ENCODE measurements around the gene INPP5E.

The INPP5E gene

GRCh38 chr9:136404801-136405136 is 34.9 kb downstream of the INPP5E start:
- Histone ChIP-seq H3K4me3 (ENCODE audit: low read length) (no peak overlapping the region), H4K20me1 (ENCODE audit: control insufficient read depth, insufficient read depth, low read depth, low read length) (no peaks in the 10 kb centered on the region; the same call in 1 of the 2 replicates), H3K27ac (ENCODE audit: low read depth, low read length) (no peak overlapping the region), H3K9me3 (ENCODE audit: control insufficient read depth, insufficient read depth, low read length) (no peaks in the 10 kb centered on the region), H3K4me1 (ENCODE audit: control insufficient read depth, low read length) (peaks cover 28% of the 10 kb centered on the region), H3K79me2 (ENCODE audit: control insufficient read depth, low read length) (peaks cover 30% of the 10 kb centered on the region), H3F3A (ENCODE audit: control insufficient read depth, insufficient read depth) (peaks cover 14% of the 10 kb centered on the region; the same call in 1 of the 2 replicates), H3K36me3 (ENCODE audit: control insufficient read depth, low read length) (peaks cover 75% of the 10 kb centered on the region), H3K27me3 (ENCODE audit: control insufficient read depth, low read length) (no peaks in the 10 kb centered on the region), H3K9me2 (replicated peaks; ENCODE audit: control insufficient read depth, low read length) (no peaks in the 10 kb centered on the region), H3K4me2 (ENCODE audit: low read length) (no peak overlapping the region)
- no peak for TF ChIP-seq EZH2phosphoT487 (IDR thresholded peaks at IDR 0.05; ENCODE audit: borderline replicate concordance, low read length)
- TF ChIP-seq, protein P1, sequence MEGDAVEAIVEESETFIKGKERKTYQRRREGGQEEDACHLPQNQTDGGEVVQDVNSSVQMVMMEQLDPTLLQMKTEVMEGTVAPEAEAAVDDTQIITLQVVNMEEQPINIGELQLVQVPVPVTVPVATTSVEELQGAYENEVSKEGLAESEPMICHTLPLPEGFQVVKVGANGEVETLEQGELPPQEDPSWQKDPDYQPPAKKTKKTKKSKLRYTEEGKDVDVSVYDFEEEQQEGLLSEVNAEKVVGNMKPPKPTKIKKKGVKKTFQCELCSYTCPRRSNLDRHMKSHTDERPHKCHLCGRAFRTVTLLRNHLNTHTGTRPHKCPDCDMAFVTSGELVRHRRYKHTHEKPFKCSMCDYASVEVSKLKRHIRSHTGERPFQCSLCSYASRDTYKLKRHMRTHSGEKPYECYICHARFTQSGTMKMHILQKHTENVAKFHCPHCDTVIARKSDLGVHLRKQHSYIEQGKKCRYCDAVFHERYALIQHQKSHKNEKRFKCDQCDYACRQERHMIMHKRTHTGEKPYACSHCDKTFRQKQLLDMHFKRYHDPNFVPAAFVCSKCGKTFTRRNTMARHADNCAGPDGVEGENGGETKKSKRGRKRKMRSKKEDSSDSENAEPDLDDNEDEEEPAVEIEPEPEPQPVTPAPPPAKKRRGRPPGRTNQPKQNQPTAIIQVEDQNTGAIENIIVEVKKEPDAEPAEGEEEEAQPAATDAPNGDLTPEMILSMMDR (IDR thresholded peaks at IDR 0.05; ENCODE audit: low read depth, low read length, poor library complexity, severe bottlenecking) = no peak

DNA sequence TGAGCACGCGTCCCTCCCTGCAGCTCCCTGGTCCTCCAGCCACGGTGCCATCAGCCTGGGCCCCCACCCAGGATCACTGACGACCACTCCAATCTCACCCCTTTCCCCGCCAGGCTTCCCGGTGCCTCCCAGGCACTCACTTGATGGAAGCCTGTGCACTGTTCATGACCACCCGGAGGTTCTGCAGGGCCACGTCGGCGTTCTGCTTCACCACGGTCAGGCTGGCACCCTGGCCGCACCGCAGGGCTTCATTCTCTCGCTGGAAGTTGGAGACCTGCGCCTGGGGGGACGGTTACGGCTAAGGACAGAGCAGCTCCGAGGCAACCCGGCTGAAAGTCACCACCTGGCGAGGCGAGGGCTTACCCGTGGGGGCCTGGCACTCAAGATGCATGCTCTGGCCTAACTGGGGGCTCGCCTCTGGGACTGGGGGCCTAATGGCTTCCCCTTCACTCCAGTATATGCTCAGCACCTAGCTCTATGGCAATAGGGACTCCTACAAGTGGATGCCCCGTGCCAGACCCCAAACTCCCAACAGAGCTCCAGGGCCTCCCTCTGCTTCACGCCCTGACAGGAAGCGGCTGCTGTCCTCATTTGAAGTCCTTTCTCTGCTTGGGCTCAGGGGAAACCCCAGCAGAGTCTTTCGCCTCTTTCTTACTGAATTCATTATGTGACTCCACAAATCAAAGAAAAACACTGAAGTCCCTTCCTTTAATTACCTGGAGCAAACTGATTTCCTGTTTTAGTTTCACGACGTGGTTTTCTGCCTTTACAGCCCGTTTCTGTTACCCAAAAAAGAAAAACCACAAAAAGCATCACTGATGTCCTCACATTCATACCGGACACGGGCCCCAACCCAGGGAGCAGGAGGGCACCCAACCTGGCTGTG is 35.5 kb downstream of the INPP5E start:
- H3K4me1 ChIP-seq (ENCODE audit: control insufficient read depth, low read length) = peaks cover 22% of the 10 kb centered on the region
- no peaks in the 10 kb centered on the region for H3K9me2 ChIP-seq (replicated peaks; ENCODE audit: control insufficient read depth, low read length)
- TF ChIP-seq EZH2phosphoT487 (IDR thresholded peaks at IDR 0.05; ENCODE audit: borderline replicate concordance, low read length) = no peak
- TF ChIP-seq, protein P1 (IDR thresholded peaks at IDR 0.05; ENCODE audit: low read depth, low read length, poor library complexity, severe bottlenecking) = no peak
- no peak overlapping the region for H3K4me2 ChIP-seq (ENCODE audit: low read length)
- no peak overlapping the region for H3K27ac ChIP-seq (ENCODE audit: low read depth, low read length)
- H3K79me2 ChIP-seq (ENCODE audit: control insufficient read depth, low read length) = peaks cover 30% of the 10 kb centered on the region
- no peaks in the 10 kb centered on the region; the same call in 1 of the 2 replicates for H4K20me1 ChIP-seq (ENCODE audit: control insufficient read depth, insufficient read depth, low read depth, low read length)
- H3K9me3 ChIP-seq (ENCODE audit: control insufficient read depth, insufficient read depth, low read length) = no peaks in the 10 kb centered on the region
- no peaks in the 10 kb centered on the region for H3K27me3 ChIP-seq (ENCODE audit: control insufficient read depth, low read length)
- H3F3A ChIP-seq (ENCODE audit: control insufficient read depth, insufficient read depth) = peaks cover 14% of the 10 kb centered on the region; the same call in 1 of the 2 replicates
- peaks cover 72% of the 10 kb centered on the region for H3K36me3 ChIP-seq (ENCODE audit: control insufficient read depth, low read length)
- no peak overlapping the region for H3K4me3 ChIP-seq (ENCODE audit: low read length)

DNA sequence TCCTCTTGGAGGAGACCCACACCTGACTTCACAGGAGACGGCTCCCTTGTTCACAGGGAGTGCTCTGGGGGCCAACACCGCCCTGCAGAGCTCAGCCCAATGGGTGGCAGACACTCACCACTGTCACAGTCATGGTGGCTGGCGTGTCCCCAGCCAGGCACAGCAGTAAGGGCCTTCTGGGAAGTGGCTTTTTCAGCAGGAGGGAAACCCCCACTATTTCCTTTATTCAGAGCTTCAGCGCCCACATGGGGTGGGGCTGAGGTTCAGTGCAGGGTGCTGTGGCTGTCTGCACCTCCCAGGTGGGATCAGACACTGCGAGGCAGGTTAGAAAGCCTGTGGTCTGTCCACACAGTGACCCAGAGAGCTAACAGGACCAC is 36.1 kb downstream of the INPP5E start:
- peaks cover 22% of the 10 kb centered on the region for H3K4me1 ChIP-seq (ENCODE audit: control insufficient read depth, low read length)

More for the DNA sequence above, 36.1 kb downstream of the INPP5E start:
- Histone ChIP-seq H3K79me2 (ENCODE audit: control insufficient read depth, low read length) (peaks cover 30% of the 10 kb centered on the region), H3K27ac (ENCODE audit: low read depth, low read length) (no peak overlapping the region), H3K4me2 (ENCODE audit: low read length) (no peak overlapping the region), H3K4me3 (ENCODE audit: low read length) (no peak overlapping the region), H3K9me2 (replicated peaks; ENCODE audit: control insufficient read depth, low read length) (no peaks in the 10 kb centered on the region), H4K20me1 (ENCODE audit: control insufficient read depth, insufficient read depth, low read depth, low read length) (no peaks in the 10 kb centered on the region; the same call in none of the 2 replicates), H3K27me3 (ENCODE audit: control insufficient read depth, low read length) (no peaks in the 10 kb centered on the region), H3K36me3 (ENCODE audit: control insufficient read depth, low read length) (peaks cover 71% of the 10 kb centered on the region), H3F3A (ENCODE audit: control insufficient read depth, insufficient read depth) (peaks cover 14% of the 10 kb centered on the region; the same call in 1 of the 2 replicates), H3K9me3 (ENCODE audit: control insufficient read depth, insufficient read depth, low read length) (no peaks in the 10 kb centered on the region)
- TF ChIP-seq EZH2phosphoT487 (IDR thresholded peaks at IDR 0.05; ENCODE audit: borderline replicate concordance, low read length) = no peak
- TF ChIP-seq, protein P1 (IDR thresholded peaks at IDR 0.05; ENCODE audit: low read depth, low read length, poor library complexity, severe bottlenecking) = no peak
